ENCODE measurements around the gene NCOA3.
"Not testable (repeated sequence)": the region's sequence is repeated elsewhere in the genome, so short reads cannot be mapped to it uniquely, and the experiment has no call there.

The NCOA3 gene

DNA sequence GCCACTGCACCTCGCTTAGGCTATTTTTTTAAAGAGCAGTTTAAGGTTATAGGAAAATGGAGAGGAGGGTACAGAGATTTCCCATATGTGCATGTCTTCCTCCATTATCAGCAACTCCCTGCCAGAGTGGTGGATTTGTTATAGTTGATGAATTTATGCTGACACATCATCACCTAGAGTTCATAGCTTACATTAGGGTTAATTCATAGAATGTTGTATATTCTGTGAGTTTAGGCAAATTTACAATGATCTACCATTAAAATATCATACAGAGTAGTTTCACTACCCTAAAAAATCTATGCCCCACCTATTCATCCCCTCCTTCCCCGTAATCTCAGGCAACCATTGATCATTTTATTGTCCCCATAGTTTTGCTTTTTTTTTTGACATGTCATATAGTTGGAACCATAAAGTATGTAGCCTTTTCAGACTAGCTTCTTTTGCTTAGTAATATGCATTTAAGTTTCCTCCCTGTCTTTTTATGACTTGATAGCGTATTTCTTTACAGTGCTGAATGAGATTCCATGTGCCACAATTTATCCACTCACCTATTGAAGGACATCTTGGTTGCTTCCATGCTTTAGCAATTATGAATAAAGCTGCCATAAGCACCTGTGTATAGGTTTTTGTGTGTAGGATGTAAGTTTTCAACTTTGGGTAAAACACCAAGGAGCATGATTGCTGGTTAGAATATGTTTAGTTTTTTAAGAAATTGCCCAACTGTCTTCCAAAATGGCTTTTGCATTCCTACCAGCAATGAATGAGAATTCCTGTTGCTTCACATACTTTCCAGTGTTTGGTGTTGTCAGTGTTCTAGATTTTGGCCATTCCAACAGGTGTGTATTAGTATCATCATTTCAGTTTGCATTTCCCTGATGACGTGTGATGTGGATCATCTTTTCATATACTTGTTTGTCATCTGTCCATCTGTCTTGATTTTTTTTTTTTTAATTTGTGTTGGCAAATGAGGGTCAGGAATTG, 60.2 kb downstream of the NCOA3 start:
- no peak for DNase-seq (ENCODE audit: low read depth in 2 of 2)

GRCh38 chr20:47566269-47566668, 64.6 kb downstream of the NCOA3 start:
- no peak for DNase-seq (ENCODE audit: low read depth in 2 of 2)

DNA sequence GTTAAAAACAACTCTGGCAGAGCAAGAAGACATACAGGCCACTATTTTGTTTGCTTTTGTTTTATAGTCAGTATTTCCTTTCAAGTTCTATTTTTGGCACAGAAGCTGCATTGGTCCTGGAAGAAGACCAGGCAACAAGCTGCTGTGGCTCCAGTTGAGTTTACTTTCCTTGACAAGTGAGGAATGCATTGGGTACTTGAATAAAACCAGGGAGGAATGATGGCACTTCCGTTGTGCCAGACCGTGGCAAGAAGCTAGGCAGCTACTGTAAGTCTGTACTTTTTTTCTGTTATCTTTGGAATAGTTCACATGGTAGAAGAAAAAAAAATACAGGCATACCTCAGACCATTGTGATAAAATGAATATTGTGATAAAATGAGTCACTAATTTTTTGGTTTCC, 66.3 kb downstream of the NCOA3 start:
- no peak for DNase-seq (ENCODE audit: low read depth in 2 of 2)

DNA sequence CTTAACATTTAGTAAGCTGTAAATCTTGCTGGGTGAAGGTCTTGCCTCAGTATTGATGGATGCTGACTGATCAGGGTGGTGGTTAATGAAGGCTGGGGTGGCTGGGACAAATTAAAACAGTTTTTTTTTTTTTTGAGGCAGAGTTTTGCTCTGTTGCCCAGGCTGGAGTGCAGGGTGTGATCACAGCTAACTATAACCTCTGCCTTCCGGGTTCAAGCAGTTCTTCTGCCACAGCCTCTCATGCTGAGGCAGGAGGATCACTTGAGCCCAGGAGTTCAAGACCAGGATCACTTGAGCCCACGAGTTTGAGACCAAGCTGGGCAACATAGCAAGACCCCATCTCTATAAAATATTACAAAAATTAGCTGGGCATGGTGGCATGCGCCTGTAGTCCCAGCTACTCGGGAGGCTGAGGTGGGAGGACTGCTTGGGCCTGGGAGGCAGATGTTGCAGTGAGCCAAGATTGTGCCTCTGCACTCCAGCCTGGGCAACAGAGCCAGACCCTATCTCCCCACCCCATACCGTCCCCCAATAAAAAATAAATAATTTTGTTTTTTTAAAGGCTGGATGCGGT, 67.2 kb downstream of the NCOA3 start:
- no peak for DNase-seq (ENCODE audit: low read depth in 2 of 2)

GRCh38 chr20:47571426-47571825, 69.7 kb downstream of the NCOA3 start:
- no peak for DNase-seq (ENCODE audit: low read depth in 2 of 2)

- no peak for DNase-seq (ENCODE audit: low read depth in 2 of 2)
Measured at GRCh38 chr20:47572105-47572729, 70.5 kb downstream of the NCOA3 start.

- no peak for DNase-seq (ENCODE audit: low read depth in 2 of 2)
Measured at GRCh38 chr20:47573559-47573958, 71.9 kb downstream of the NCOA3 start.

- no peak for DNase-seq (ENCODE audit: low read depth in 2 of 2)
Measured at GRCh38 chr20:47574616-47575364, 73.1 kb downstream of the NCOA3 start.

- DNase-seq (ENCODE audit: low read depth in 2 of 2), result no peak
Measured at GRCh38 chr20:47576516-47577033, 74.9 kb downstream of the NCOA3 start.

DNA sequence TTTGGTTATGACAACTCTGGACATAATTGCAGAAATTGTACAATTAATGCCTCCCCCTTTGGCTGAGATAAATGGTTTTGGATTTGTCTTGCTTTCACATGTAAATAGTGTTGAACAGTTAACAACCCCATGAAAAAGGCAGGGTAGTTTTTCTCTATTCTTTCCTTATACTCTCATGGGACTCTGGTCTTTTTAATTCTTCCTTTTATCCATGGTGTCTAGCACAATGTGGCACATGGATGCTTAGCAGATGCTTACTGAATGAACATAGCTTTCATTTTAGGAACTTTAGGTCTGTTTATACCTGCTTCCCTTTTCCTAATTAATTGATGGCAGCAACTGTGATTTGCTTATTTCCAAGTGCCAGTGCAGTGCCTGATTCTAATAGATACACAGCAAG, 75.6 kb downstream of the NCOA3 start:
- DNase-seq (ENCODE audit: low read depth in 2 of 2), result no peak

DNA sequence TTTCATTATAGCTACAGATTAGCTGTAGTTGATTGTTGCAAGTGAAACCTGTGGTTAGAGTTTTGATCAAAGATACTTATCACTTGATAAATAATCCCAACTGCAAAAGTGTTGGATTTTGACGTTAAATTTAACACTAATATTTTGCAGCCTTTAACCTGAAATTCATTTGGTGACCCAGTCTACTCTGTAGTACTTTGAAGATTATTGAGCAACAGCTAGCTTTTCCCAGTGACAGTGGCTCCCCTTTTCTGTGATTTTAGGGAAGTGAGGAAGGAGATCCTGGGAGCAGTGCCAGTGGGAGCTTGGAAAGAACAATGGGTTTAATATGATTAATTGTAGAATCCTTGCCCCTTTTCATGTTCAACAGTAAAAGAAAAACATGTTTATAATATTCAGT, 76.9 kb downstream of the NCOA3 start:
- DNase-seq (ENCODE audit: low read depth in 2 of 2), result no peak

DNA sequence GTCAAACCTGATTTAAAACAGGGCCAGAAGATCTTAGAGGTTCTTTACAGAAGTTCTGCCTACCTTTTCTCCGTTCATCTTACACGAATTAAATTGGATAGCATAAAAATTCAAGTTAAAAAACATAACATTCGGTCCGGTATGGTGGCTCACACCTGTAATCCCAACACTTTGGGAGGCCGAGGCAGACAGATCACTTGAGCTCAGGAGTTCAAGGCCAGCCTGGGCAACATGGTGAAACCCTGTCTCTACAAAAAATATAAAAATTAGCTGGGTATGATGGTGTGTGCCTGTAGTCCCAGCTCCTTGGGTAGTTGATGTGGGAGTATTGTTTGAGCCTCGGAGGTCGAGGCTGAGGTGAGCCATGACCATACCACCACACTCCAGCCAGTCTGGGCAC, 79.0 kb downstream of the NCOA3 start:
- not testable (repeated sequence) for DNase-seq (ENCODE audit: low read depth in 2 of 2)

GRCh38 chr20:47581090-47581489, 79.4 kb downstream of the NCOA3 start:
- DNase-seq (ENCODE audit: low read depth in 2 of 2), result no peak

DNA sequence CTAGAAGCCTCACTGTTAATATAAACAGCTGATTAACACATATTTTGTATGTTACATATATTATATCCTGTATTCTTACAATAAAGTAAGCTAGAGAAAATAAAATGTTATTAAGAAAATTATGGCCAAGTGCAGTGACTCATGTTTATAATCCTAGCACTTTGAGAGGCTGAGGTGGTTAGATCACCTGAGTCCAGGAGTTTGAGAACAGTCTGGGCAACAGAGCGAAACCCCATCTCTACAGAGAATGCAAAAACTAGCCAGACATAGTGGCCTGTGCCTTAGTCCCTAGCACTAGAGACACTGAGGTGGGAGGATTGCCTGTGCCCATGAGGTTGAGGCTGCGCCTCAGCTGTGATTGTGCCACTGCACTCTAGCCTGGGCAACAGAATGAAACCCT, 81.9 kb downstream of the NCOA3 start:
- DNase-seq (ENCODE audit: low read depth in 2 of 2), result no peak

DNA sequence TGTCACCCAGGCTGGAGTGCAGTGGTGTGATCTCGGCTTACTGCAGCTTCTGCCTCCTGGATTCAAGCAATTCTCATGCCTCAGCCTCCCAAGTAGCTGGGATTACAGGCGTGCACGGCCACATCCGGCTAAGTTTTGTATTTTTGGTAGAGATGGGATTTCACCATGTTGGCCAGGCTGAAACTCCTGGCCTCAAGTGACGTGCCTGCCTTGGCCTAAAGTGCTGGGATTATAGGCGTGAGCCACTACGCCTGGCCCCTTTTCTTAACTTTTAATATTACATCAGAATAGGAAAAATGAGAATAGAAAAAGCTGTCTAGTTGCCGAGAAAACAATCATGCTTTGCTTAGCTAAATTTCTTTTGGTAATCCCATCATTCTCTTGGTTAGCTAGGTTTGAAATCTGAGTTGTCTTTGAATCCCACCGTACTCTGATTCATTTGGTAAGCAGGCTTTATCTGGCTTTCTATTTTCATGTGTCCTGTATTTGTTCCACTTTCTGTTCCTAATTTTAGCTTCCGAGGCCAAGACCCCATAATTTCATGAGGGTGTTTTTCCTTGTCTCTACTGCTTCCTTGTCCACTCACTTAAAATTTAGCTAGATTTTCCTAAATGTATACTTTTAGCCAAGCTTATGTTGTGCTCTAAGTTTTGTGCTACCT, 83.5 kb downstream of the NCOA3 start:
- no peak for DNase-seq (ENCODE audit: low read depth in 2 of 2)

GRCh38 chr20:47586649-47587294, 85.1 kb downstream of the NCOA3 start:
- no peak for DNase-seq (ENCODE audit: low read depth in 2 of 2)

DNA sequence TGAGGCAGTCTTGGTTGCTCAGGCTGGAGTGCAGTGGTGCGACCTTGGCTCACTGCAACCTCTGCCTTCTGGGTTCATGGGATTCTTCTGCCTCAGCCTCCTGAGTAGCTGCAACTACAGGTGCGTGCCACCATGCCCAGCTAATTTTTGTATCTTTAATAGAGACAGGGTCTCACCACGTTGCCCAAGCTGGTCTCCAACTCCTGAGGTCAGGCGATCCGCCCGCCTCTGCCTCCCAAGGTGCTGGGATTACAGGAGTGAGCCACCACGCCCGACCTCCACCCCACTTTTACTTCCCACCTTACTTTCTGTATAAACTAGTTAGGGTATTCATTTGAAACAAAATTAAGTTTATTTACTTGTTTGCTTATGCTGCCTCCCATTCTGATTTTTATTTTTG, 86.5 kb downstream of the NCOA3 start:
- DNase-seq (ENCODE audit: low read depth in 2 of 2), result no peak

GRCh38 chr20:47591231-47591630, 89.5 kb downstream of the NCOA3 start:
- no peak for DNase-seq (ENCODE audit: low read depth in 2 of 2)

DNA sequence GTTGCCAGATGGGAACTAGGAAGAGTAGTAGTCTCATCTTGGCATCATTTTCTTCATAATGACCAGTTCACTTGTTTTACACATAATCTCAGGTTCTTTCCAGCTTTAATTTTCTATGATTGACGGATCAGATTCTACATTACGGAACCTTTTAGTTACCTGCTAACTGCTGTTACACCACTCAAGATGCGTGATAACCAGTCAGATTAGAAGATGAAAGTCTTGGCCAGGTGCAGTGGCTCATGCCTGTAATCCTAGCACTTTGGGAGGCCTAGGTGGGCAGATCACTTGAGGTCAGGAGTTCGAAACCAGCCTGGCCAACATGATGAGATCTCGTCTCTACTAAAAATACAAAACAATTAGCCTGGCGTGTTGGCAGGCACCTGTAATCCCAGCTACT, 92.5 kb downstream of the NCOA3 start:
- no peak for DNase-seq (ENCODE audit: low read depth in 2 of 2)

DNA sequence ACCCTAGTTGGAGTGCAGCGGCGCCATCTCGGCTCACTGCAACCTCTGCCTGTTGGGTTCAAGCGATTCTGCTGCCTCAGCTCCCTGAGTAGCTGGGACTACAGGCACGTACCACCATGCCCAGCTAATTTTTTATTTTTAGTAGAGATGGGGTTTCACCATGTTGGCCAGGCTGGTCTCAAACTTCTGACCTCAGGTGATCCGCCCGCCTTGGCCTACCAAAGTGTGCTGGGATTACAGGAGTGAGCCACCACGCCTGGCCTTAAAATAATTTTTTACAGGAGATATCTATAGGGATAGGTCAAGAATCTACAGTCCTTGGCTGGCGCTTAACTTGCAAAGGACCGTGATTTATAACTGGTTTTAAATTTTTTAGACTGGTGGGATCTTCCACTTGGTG, 93.5 kb downstream of the NCOA3 start:
- DNase-seq (ENCODE audit: low read depth in 2 of 2), result not testable (repeated sequence)

Data from activated CD4-positive, alpha-beta T cell treated with anti-CD3 and anti-CD28 coated beads for 24 hours (primary cell).